Measurements from ENCODE around the gene BCS1L.

The BCS1L gene

GRCh38 chr2:218659258-218659987 lies at the start of gene BCS1L, which contains the start of gene ZNF142:
Gene BCS1L, plus strand, starts transcription at chr2:218659683. Its CDS starts 1,305 bp downstream, at chr2:218660988.
Gene ZNF142, minus strand, starts transcription at chr2:218659623. Its CDS starts 3,194 bp downstream, at chr2:218656429.
- peaks cover 7% of the 10 kb centered on the region for H3K4me1 ChIP-seq (ENCODE audit: low read length)
- no peaks in the 10 kb centered on the region for H3K27me3 ChIP-seq (ENCODE audit: low read depth, low read length)
- H2AFZ ChIP-seq (ENCODE audit: low read depth, low read length) = peak within 1 kb of the TSS; percentile 95
- H3K27ac ChIP-seq (ENCODE audit: low read length) = peak within 1 kb of the TSS; percentile 67
- no peaks in the 10 kb centered on the region for H4K20me1 ChIP-seq (ENCODE audit: insufficient read depth, low read length)
- H3K4me2 ChIP-seq (ENCODE audit: low read length) = peak within 1 kb of the TSS; percentile 98
- TF ChIP-seq CTCF (IDR thresholded peaks at IDR 0.05; ENCODE audit: low read depth, low read length) (no peak), EZH2phosphoT487 (IDR thresholded peaks at IDR 0.05; ENCODE audit: low read depth) (no peak)
- H3K36me3 ChIP-seq (replicated peaks; ENCODE audit: low read depth, low read length) = peaks cover 13% of the 10 kb centered on the region
- peak within 1 kb of the TSS; percentile 92 for H3K4me3 ChIP-seq (ENCODE audit: low read length)
- peaks cover 41% of the 10 kb centered on the region for H3K79me2 ChIP-seq (ENCODE audit: low read length)
- peak within 1 kb of the TSS; percentile 79 for H3K9ac ChIP-seq (ENCODE audit: low read length)
- no peaks in the 10 kb centered on the region for H3K9me3 ChIP-seq (ENCODE audit: insufficient read depth, low read length)

- Histone ChIP-seq H3K4me3 (ENCODE audit: low read length) (no peak overlapping the region), H3K36me3 (replicated peaks; ENCODE audit: low read depth, low read length) (no peaks in the 10 kb centered on the region), H3K27ac (ENCODE audit: low read length) (no peak overlapping the region), H3K9me3 (ENCODE audit: insufficient read depth, low read length) (no peaks in the 10 kb centered on the region), H3K4me2 (ENCODE audit: low read length) (no peak overlapping the region), H4K20me1 (ENCODE audit: insufficient read depth, low read length) (no peaks in the 10 kb centered on the region), H2AFZ (ENCODE audit: low read depth, low read length) (no peak overlapping the region), H3K27me3 (ENCODE audit: low read depth, low read length) (no peaks in the 10 kb centered on the region), H3K79me2 (ENCODE audit: low read length) (no peaks in the 10 kb centered on the region), H3K4me1 (ENCODE audit: low read length) (no peaks in the 10 kb centered on the region), H3K9ac (ENCODE audit: low read length) (no peak overlapping the region)
- TF ChIP-seq EZH2phosphoT487 (IDR thresholded peaks at IDR 0.05; ENCODE audit: low read depth) = no peak
- TF ChIP-seq CTCF (IDR thresholded peaks at IDR 0.05; ENCODE audit: low read depth, low read length) = no peak
Measured at GRCh38 chr2:218615868-218616315, 43.6 kb upstream of the BCS1L start.

- no peaks in the 10 kb centered on the region for H3K27me3 ChIP-seq (ENCODE audit: low read depth, low read length)
- no peaks in the 10 kb centered on the region for H3K36me3 ChIP-seq (replicated peaks; ENCODE audit: low read depth, low read length)
- H4K20me1 ChIP-seq (ENCODE audit: insufficient read depth, low read length) = no peaks in the 10 kb centered on the region
- no peak overlapping the region for H3K4me2 ChIP-seq (ENCODE audit: low read length)
- TF ChIP-seq CTCF (IDR thresholded peaks at IDR 0.05; ENCODE audit: low read depth, low read length) (no peak), EZH2phosphoT487 (IDR thresholded peaks at IDR 0.05; ENCODE audit: low read depth) (no peak)
- H3K9me3 ChIP-seq (ENCODE audit: insufficient read depth, low read length) = no peaks in the 10 kb centered on the region
- H3K4me3 ChIP-seq (ENCODE audit: low read length) = no peak overlapping the region
- H3K4me1 ChIP-seq (ENCODE audit: low read length) = peaks cover 7% of the 10 kb centered on the region
- H3K9ac ChIP-seq (ENCODE audit: low read length) = no peak overlapping the region
- H3K79me2 ChIP-seq (ENCODE audit: low read length) = no peaks in the 10 kb centered on the region
- H3K27ac ChIP-seq (ENCODE audit: low read length) = no peak overlapping the region
- H2AFZ ChIP-seq (ENCODE audit: low read depth, low read length) = no peak overlapping the region
Measured at GRCh38 chr2:218618102-218618860, 41.2 kb upstream of the BCS1L start.

GRCh38 chr2:218621007-218621406 lies 38.5 kb upstream of the BCS1L start:
- H2AFZ ChIP-seq (ENCODE audit: low read depth, low read length) = no peak overlapping the region
- H3K4me2 ChIP-seq (ENCODE audit: low read length) = no peak overlapping the region
- H3K9ac ChIP-seq (ENCODE audit: low read length) = no peak overlapping the region
- no peak overlapping the region for H3K27ac ChIP-seq (ENCODE audit: low read length)
- no peaks in the 10 kb centered on the region for H3K36me3 ChIP-seq (replicated peaks; ENCODE audit: low read depth, low read length)
- no peaks in the 10 kb centered on the region for H3K9me3 ChIP-seq (ENCODE audit: insufficient read depth, low read length)
- H3K79me2 ChIP-seq (ENCODE audit: low read length) = no peaks in the 10 kb centered on the region
- TF ChIP-seq EZH2phosphoT487 (IDR thresholded peaks at IDR 0.05; ENCODE audit: low read depth) = no peak
- no peaks in the 10 kb centered on the region for H4K20me1 ChIP-seq (ENCODE audit: insufficient read depth, low read length)
- no peaks in the 10 kb centered on the region for H3K27me3 ChIP-seq (ENCODE audit: low read depth, low read length)
- H3K4me1 ChIP-seq (ENCODE audit: low read length) = peaks cover 17% of the 10 kb centered on the region
- H3K4me3 ChIP-seq (ENCODE audit: low read length) = no peak overlapping the region

Measured in OCI-LY3 (cell line).